Chondrocyte (in vitro differentiated cells): ENCODE data around the gene TMEM178B. TPM values are rescaled to one million over a fixed set of nuclear protein-coding genes. Genes with fewer than 3 reads are reported as not detected.

Source experiments
- DNase-seq: peaks from one replicate; pipeline ENCODE4 v3.0.0; 2021; ENCODE audit warnings: mixed read lengths, low spot score
- H3K27ac Mint-ChIP-seq: one replicate; pipeline ENCODE4 v1.8.0; 2021; ENCODE audit warnings: mild to moderate bottlenecking, moderate library complexity, mixed read lengths; ENCODE audit not compliant: unreplicated experiment
- H3K27me3 Mint-ChIP-seq: 2 replicates; pipeline ENCODE4 v1.8.0; 2021; ENCODE audit warnings: low read depth, mixed read lengths
- H3K36me3 Mint-ChIP-seq: 2 replicates; pipeline ENCODE4 v1.8.0; 2021; ENCODE audit warnings: low read depth, mixed read lengths
- H3K4me1 Mint-ChIP-seq: 2 replicates; pipeline ENCODE4 v1.8.0; 2021; ENCODE audit warnings: low read depth, mild to moderate bottlenecking, mixed read lengths
- H3K4me3 Mint-ChIP-seq: one replicate; pipeline ENCODE4 v1.8.0; 2021; ENCODE audit warnings: mild to moderate bottlenecking, moderate library complexity, mixed read lengths; ENCODE audit not compliant: unreplicated experiment
- H3K9me3 Mint-ChIP-seq: 2 replicates; pipeline ENCODE4 v1.8.0; 2021; ENCODE audit warnings: low read depth, mixed read lengths
- CTCF ChIP-seq: fragments of 200-600 bp; sonication (generic); IDR thresholded peaks from 2 replicates; pipeline ENCODE4 v1.5.0; 2021; ENCODE audit warnings: antibody characterized with exemption, mild to moderate bottlenecking, moderate library complexity
- total RNA-seq: library from RNA; stranded (reverse); gene quantifications from 3 replicates; pipeline ENCODE4 v1.2.1, GENCODE V29; 2021

Gene TMEM178B
- total RNA-seq, 1 donor from 2014 or later = 0.92 TPM

GRCh38 chr7:141456298-141456697 is 382.4 kb downstream of the TMEM178B start:
- H3K27me3 Mint-ChIP-seq = peaks cover 10% of the 10 kb centered on the region
- no peaks in the 10 kb centered on the region for H3K36me3 Mint-ChIP-seq
- no peak overlapping the region for H3K4me3 Mint-ChIP-seq
- DNase-seq = no peak
- no peak for TF ChIP-seq CTCF
- H3K9me3 Mint-ChIP-seq = no peaks in the 10 kb centered on the region
- no peak overlapping the region for H3K27ac Mint-ChIP-seq
- no peaks in the 10 kb centered on the region for H3K4me1 Mint-ChIP-seq

- H3K36me3 Mint-ChIP-seq = no peaks in the 10 kb centered on the region
- H3K27ac Mint-ChIP-seq = no peak overlapping the region
- no peaks in the 10 kb centered on the region for H3K9me3 Mint-ChIP-seq
- no peak overlapping the region for H3K4me3 Mint-ChIP-seq
- DNase-seq = no peak
- H3K4me1 Mint-ChIP-seq = no peaks in the 10 kb centered on the region
- peaks cover 10% of the 10 kb centered on the region for H3K27me3 Mint-ChIP-seq
- no peak for TF ChIP-seq CTCF
Measured at GRCh38 chr7:141456711-141457110, 382.8 kb downstream of the TMEM178B start.

GRCh38 chr7:141460781-141461715 is 387.2 kb downstream of the TMEM178B start:
- no peak overlapping the region for H3K27ac Mint-ChIP-seq

GRCh38 chr7:141461924-141462323 is 388.1 kb downstream of the TMEM178B start:
- Mint-ChIP-seq H3K4me3 (no peak overlapping the region), H3K27me3 (peaks cover 4% of the 10 kb centered on the region), H3K27ac (no peak overlapping the region), H3K4me1 (no peaks in the 10 kb centered on the region), H3K9me3 (peaks cover 3% of the 10 kb centered on the region), H3K36me3 (no peaks in the 10 kb centered on the region)
- TF ChIP-seq CTCF = no peak
- no peak for DNase-seq

More at GRCh38 chr7:141460781-141461715, 387.2 kb downstream of the TMEM178B start:
- Mint-ChIP-seq H3K36me3 (no peaks in the 10 kb centered on the region), H3K9me3 (peaks cover 3% of the 10 kb centered on the region), H3K4me1 (no peaks in the 10 kb centered on the region), H3K27me3 (peaks cover 4% of the 10 kb centered on the region), H3K4me3 (no peak overlapping the region)
- DNase-seq = no peak
- no peak for TF ChIP-seq CTCF

GRCh38 chr7:141462958-141463357 is 389.1 kb downstream of the TMEM178B start:
- Mint-ChIP-seq H3K9me3 (peaks cover 3% of the 10 kb centered on the region), H3K27me3 (peaks cover 4% of the 10 kb centered on the region), H3K27ac (no peak overlapping the region), H3K4me1 (no peaks in the 10 kb centered on the region), H3K4me3 (no peak overlapping the region), H3K36me3 (no peaks in the 10 kb centered on the region)
- TF ChIP-seq CTCF = no peak
- no peak for DNase-seq
